HCT116 (cell line): ENCODE results near the gene LRRC74B. TPM values are rescaled to one million over a fixed set of nuclear protein-coding genes. Genes with fewer than 3 reads are reported as not detected.
"Not testable (repeated sequence)": the region's sequence is repeated elsewhere in the genome, so short reads cannot be mapped to it uniquely, and the experiment has no call there.

ENCODE experiments used
- ATAC-seq: fragments of 200-7000 bp; cut with Tn5 transposase; 2 replicates; pipeline ENCODE4 v1.9.1; 2020; ENCODE audit warnings: mild to moderate bottlenecking, moderate library complexity
- BruUV-seq: library from RNA; stranded (reverse); fragments of 400-500 nt; replicated peaks from 2 replicates; lab custom pipeline; 2021; lab: Mats Ljungman, UMichigan
- CTCF ChIA-PET: fragments of 300-600 bp; sonication (Branson Sonifier 250); formaldehyde crosslinking; loops from one replicate; lab custom pipeline; 2021; ENCODE audit warnings: antibody characterized with exemption; lab: Charles Lee
- POLR2A ChIA-PET: fragments of 300-600, 350-600 bp; sonication (Branson Sonifier 250); formaldehyde crosslinking; loops from one replicate; lab custom pipeline; 2021; ENCODE audit warnings: antibody characterized with exemption; lab: Charles Lee
- RAD21 ChIA-PET, 2 experiments: fragments of 300-600 bp; sonication (Branson Sonifier 250); formaldehyde crosslinking; loops; one replicate each; lab custom pipeline; 2023; ENCODE audit warnings: low total read pairs in 2 of 2; ENCODE audit not compliant: uncharacterized antibody in 2 of 2, unreplicated experiment in 2 of 2, low non-redundant PET in 1 of 2; lab: Charles Lee
- DNase-seq: peaks from one replicate; pipeline ENCODE4 v3.0.0-alpha.2; 2010; ENCODE audit warnings: low read depth, low spot score
- H2AFZ ChIP-seq: fragments of 200-600 bp; shearing (Covaris generic), sonication (generic); 2 replicates; pipeline ENCODE4 v1.6.1; 2017; ENCODE audit warnings: low read depth, mixed run types, mixed read lengths, antibody characterized with exemption, low read length; ENCODE audit not compliant: poor library complexity, severe bottlenecking
- H3K27ac ChIP-seq: 2 replicates; pipeline ENCODE4 v1.5.1; 2012; ENCODE audit warnings: low read depth, low read length
- H3K27me3 ChIP-seq: fragments of 200-600 bp; sonication (generic); 2 replicates; pipeline ENCODE4 v1.6.1; 2016; ENCODE audit warnings: mixed run types, low read length, mixed read lengths; ENCODE audit not compliant: insufficient read depth
- H3K36me3 ChIP-seq, 2 experiments: fragments of 200-500 bp in 1 of 2; fragments of 200-600 bp in 1 of 2; sonication (Bioruptor generic) in 1 of 2; sonication (generic) in 1 of 2; 2 replicates each; pipeline versions ENCODE4 v1.5.1 to v1.6.1; 2014 to 2016; ENCODE audit warnings: low read length in 2 of 2, inconsistent platforms in 1 of 2, mixed read lengths in 1 of 2, mixed run types in 1 of 2; ENCODE audit not compliant: insufficient read depth in 2 of 2, control insufficient read depth in 1 of 2
- H3K4me1 ChIP-seq, 2 experiments: fragments of 200-600 bp in 1 of 2; sonication (generic) in 1 of 2; 2 replicates each; pipeline versions ENCODE4 v1.5.1 to v1.6.1; 2012 to 2017; ENCODE audit warnings: low read length in 2 of 2, inconsistent platforms in 1 of 2, mild to moderate bottlenecking in 1 of 2, mixed read lengths in 1 of 2, mixed run types in 1 of 2, moderate library complexity in 1 of 2; ENCODE audit not compliant: insufficient read depth in 2 of 2, control insufficient read depth in 1 of 2
- H3K4me2 ChIP-seq: fragments of 200-600 bp; sonication (generic); 2 replicates; pipeline ENCODE4 v1.6.1; 2017; ENCODE audit warnings: mixed run types, low read length, mixed read lengths
- H3K4me3 ChIP-seq, 2 experiments: fragments of 200-600 bp in 1 of 2; sonication (generic) in 1 of 2; replicated peaks in 1 of 2; 2 replicates each; pipeline ENCODE4 v1.5.1; 2011 to 2016; ENCODE audit warnings: low read length in 2 of 2, control low read depth in 1 of 2, low read depth in 1 of 2, mild to moderate bottlenecking in 1 of 2, mixed read lengths in 1 of 2, mixed run types in 1 of 2
- H3K79me2 ChIP-seq: fragments of 200-600 bp; sonication (generic); 2 replicates; pipeline ENCODE4 v1.6.1; 2017; ENCODE audit warnings: mild to moderate bottlenecking, mixed run types, low read length, moderate library complexity, mixed read lengths; ENCODE audit not compliant: insufficient read depth
- H3K9ac ChIP-seq: fragments of 200-600 bp; sonication (generic); 2 replicates; pipeline ENCODE4 v1.6.1; 2016; ENCODE audit warnings: low read length, mixed read lengths
- H3K9me2 ChIP-seq: fragments of 200-600 bp; sonication (generic), shearing (Covaris generic); 2 replicates; pipeline ENCODE4 v1.6.1; 2017; ENCODE audit warnings: mixed run types, mild to moderate bottlenecking, moderate library complexity; ENCODE audit not compliant: insufficient read depth
- H3K9me3 ChIP-seq, 2 experiments: fragments of 200-500 bp in 1 of 2; fragments of 200-600 bp in 1 of 2; sonication (Bioruptor generic) in 1 of 2; sonication (generic) in 1 of 2; 2 replicates each; pipeline ENCODE4 v1.6.1; 2014 to 2017; ENCODE audit warnings: low read length in 2 of 2, mixed read lengths in 2 of 2, inconsistent platforms in 1 of 2, low read depth in 1 of 2, mild to moderate bottlenecking in 1 of 2, mixed run types in 1 of 2, moderate library complexity in 1 of 2; ENCODE audit not compliant: control insufficient read depth in 1 of 2, insufficient read depth in 1 of 2
- H4K20me1 ChIP-seq: fragments of 200-600 bp; sonication (generic), shearing (Covaris generic); 2 replicates; pipeline ENCODE4 v1.6.1; 2017; ENCODE audit warnings: mixed run types, mild to moderate bottlenecking, moderate library complexity; ENCODE audit not compliant: insufficient read depth
- ATF3 ChIP-seq: IDR thresholded peaks from 2 replicates; pipeline ENCODE4 v1.6.1; 2012
- CBX3 ChIP-seq: IDR thresholded peaks from 2 replicates; pipeline ENCODE4 v1.6.1; 2012; ENCODE audit warnings: low read depth
- CEBPB ChIP-seq: IDR thresholded peaks from 2 replicates; pipeline ENCODE4 v1.6.1; 2012; ENCODE audit warnings: low read depth
- EGR1 ChIP-seq: IDR thresholded peaks from 2 replicates; pipeline ENCODE4 v1.6.1; 2012; ENCODE audit warnings: low read depth
- ELF1 ChIP-seq: IDR thresholded peaks from 2 replicates; pipeline ENCODE4 v1.6.1; 2012; ENCODE audit warnings: low read depth, borderline replicate concordance
- EZH2 ChIP-seq: fragments of 200-600 bp; sonication (generic); IDR thresholded peaks from 2 replicates; pipeline ENCODE4 v1.6.1; 2017; ENCODE audit warnings: antibody characterized with exemption, mixed run types
- EZH2phosphoT487 ChIP-seq: fragments of 200-600 bp; IDR thresholded peaks from 2 replicates; pipeline ENCODE4 v1.6.1; 2018; ENCODE audit warnings: antibody characterized with exemption, borderline replicate concordance
- JUND ChIP-seq: IDR thresholded peaks from 2 replicates; pipeline ENCODE4 v1.6.1; 2012
- POLR2A ChIP-seq: IDR thresholded peaks from 2 replicates; pipeline ENCODE4 v1.7.0; 2011; ENCODE audit warnings: borderline replicate concordance; ENCODE audit not compliant: insufficient read depth, insufficient read length; ENCODE audit errors: extremely low read depth
- RAD21 ChIP-seq: IDR thresholded peaks from 2 replicates; pipeline ENCODE4 v1.6.1; 2012; ENCODE audit warnings: low read depth, mild to moderate bottlenecking
- SIN3A ChIP-seq: IDR thresholded peaks from 2 replicates; pipeline ENCODE4 v1.6.1; 2012; ENCODE audit warnings: low read depth
- SP1 ChIP-seq: IDR thresholded peaks from 2 replicates; pipeline ENCODE4 v1.6.1; 2012; ENCODE audit warnings: low read depth
- SRF ChIP-seq: IDR thresholded peaks from 2 replicates; pipeline ENCODE4 v1.6.1; 2012; ENCODE audit warnings: low read depth
- TCF7L2 ChIP-seq: IDR thresholded peaks from 2 replicates; pipeline ENCODE4 v1.7.0; 2011; ENCODE audit warnings: borderline replicate concordance, inconsistent platforms; ENCODE audit not compliant: insufficient read depth, insufficient read length; ENCODE audit errors: extremely low read depth
- YY1 ChIP-seq: IDR thresholded peaks from 2 replicates; pipeline ENCODE4 v1.6.1; 2011; ENCODE audit warnings: low read length, low read depth, moderate library complexity, mild to moderate bottlenecking; ENCODE audit not compliant: insufficient replicate concordance; ENCODE audit errors: extremely low read depth
- ZNF274 ChIP-seq: fragments of 200-500 bp; sonication (Bioruptor generic); IDR thresholded peaks from 2 replicates; pipeline ENCODE4 v1.6.1; 2014; ENCODE audit warnings: mild to moderate bottlenecking, low read depth, low read length, inconsistent platforms
- intact Hi-C: fragments of 100-400 bp; cut with micrococcal nuclease; formaldehyde crosslinking; loops from 2 replicates; pipeline ENCODE4 v1.10.0; 2022
- total RNA-seq: library from RNA; stranded (reverse); gene quantifications from one replicate; pipeline ENCODE4 v1.2.1, GENCODE V29; 2021; ENCODE audit not compliant: unreplicated experiment
- TF ChIP-seq, protein P1 (sequence below): IDR thresholded peaks from 2 replicates; pipeline ENCODE4 v1.6.1; 2012; ENCODE audit warnings: low read depth
- TF ChIP-seq, protein P2 (sequence below): IDR thresholded peaks from 2 replicates; pipeline ENCODE4 v1.6.1; 2011; ENCODE audit warnings: mild to moderate bottlenecking, low read length, moderate library complexity; ENCODE audit not compliant: insufficient replicate concordance; ENCODE audit errors: extremely low read depth

The LRRC74B gene
- total RNA-seq, 1 experiment from 2014 or later: not detected

DNA sequence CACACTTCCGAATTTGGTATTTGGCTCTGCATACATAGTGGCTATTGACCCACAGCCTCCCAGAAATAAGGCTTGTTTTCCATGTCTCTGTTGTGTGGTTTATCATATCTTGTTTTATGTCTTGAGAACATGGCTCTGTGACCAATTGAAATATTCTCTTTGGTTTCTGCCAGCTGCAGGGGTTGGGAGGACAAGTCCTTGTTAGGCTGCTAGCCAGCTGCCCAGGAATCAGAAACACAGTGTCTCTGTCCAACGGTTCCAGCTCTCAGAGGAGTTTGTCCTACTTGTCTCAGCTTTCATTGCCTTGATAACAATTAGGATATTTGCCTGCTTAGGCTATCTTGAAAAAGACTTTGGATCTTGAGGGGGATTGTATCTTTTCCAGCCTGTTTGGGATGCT, 7.3 kb upstream of the LRRC74B start:
- ChIA-PET POLR2A (no interaction called here), CTCF (no interaction called here), RAD21 (interaction anchor here in 1 of 2 experiments (0.7 kb wide), 1 partner anchor 63 kb away, joined by 3 read pairs; no protein-coding TSS in a partner anchor)
- no peak overlapping the region for H3K9ac ChIP-seq
- H3K4me2 ChIP-seq: no peak overlapping the region
- no peak overlapping the region for H3K4me3 ChIP-seq
- no peaks in the 10 kb centered on the region for H3K36me3 ChIP-seq
- DNase-seq (no peak), ATAC-seq (no peak)
- BruUV-seq: no TSS peak
- no peaks in the 10 kb centered on the region for H3K79me2 ChIP-seq
- intact Hi-C loops: no loop called here
- no peak overlapping the region for H2AFZ ChIP-seq
- H3K9me2 ChIP-seq: no peaks in the 10 kb centered on the region
- H3K27ac ChIP-seq: no peak overlapping the region
- no peaks in the 10 kb centered on the region for H3K9me3 ChIP-seq
- peaks cover 0 to 12% of the 10 kb centered on the region in 2 experiments; a peak in 2 of 4 replicates for H3K4me1 ChIP-seq
- no peaks in the 10 kb centered on the region for H4K20me1 ChIP-seq
- H3K27me3 ChIP-seq: no peaks in the 10 kb centered on the region
- TF ChIP-seq SP1 (no peak), YY1 (no peak), EZH2phosphoT487 (no peak), JUND (no peak), ELF1 (no peak), SIN3A (no peak), POLR2A (no peak), EZH2 (no peak), ZNF274 (no peak), TCF7L2 (no peak), SRF (no peak), RAD21 (no peak), EGR1 (no peak), ATF3 (no peak), CEBPB (no peak), CBX3 (no peak)
- TF ChIP-seq, protein P1, sequence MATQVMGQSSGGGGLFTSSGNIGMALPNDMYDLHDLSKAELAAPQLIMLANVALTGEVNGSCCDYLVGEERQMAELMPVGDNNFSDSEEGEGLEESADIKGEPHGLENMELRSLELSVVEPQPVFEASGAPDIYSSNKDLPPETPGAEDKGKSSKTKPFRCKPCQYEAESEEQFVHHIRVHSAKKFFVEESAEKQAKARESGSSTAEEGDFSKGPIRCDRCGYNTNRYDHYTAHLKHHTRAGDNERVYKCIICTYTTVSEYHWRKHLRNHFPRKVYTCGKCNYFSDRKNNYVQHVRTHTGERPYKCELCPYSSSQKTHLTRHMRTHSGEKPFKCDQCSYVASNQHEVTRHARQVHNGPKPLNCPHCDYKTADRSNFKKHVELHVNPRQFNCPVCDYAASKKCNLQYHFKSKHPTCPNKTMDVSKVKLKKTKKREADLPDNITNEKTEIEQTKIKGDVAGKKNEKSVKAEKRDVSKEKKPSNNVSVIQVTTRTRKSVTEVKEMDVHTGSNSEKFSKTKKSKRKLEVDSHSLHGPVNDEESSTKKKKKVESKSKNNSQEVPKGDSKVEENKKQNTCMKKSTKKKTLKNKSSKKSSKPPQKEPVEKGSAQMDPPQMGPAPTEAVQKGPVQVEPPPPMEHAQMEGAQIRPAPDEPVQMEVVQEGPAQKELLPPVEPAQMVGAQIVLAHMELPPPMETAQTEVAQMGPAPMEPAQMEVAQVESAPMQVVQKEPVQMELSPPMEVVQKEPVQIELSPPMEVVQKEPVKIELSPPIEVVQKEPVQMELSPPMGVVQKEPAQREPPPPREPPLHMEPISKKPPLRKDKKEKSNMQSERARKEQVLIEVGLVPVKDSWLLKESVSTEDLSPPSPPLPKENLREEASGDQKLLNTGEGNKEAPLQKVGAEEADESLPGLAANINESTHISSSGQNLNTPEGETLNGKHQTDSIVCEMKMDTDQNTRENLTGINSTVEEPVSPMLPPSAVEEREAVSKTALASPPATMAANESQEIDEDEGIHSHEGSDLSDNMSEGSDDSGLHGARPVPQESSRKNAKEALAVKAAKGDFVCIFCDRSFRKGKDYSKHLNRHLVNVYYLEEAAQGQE: no peak
- TF ChIP-seq, protein P2, sequence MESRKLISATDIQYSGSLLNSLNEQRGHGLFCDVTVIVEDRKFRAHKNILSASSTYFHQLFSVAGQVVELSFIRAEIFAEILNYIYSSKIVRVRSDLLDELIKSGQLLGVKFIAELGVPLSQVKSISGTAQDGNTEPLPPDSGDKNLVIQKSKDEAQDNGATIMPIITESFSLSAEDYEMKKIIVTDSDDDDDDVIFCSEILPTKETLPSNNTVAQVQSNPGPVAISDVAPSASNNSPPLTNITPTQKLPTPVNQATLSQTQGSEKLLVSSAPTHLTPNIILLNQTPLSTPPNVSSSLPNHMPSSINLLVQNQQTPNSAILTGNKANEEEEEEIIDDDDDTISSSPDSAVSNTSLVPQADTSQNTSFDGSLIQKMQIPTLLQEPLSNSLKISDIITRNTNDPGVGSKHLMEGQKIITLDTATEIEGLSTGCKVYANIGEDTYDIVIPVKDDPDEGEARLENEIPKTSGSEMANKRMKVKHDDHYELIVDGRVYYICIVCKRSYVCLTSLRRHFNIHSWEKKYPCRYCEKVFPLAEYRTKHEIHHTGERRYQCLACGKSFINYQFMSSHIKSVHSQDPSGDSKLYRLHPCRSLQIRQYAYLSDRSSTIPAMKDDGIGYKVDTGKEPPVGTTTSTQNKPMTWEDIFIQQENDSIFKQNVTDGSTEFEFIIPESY: no peak

- H3K4me3 ChIP-seq, H3K9ac ChIP-seq, H2AFZ ChIP-seq, ATAC-seq, H3K27ac ChIP-seq, RAD21 ChIA-PET, H3K27me3 ChIP-seq, H4K20me1 ChIP-seq, DNase-seq, H3K36me3 ChIP-seq, H3K9me2 ChIP-seq, POLR2A ChIA-PET, H3K4me2 ChIP-seq, H3K79me2 ChIP-seq, H3K9me3 ChIP-seq, BruUV-seq, intact Hi-C loops: not testable (repeated sequence)
- H3K4me1 ChIP-seq: peaks cover 0 to 17% of the 10 kb centered on the region in 2 experiments; a peak in 2 of 4 replicates
- CTCF ChIA-PET: interaction anchor here (0.7 kb wide), 1 partner anchor 18 kb away, joined by 3 read pairs; no protein-coding TSS in a partner anchor
Observed at GRCh38 chr22:21039158-21039557, 6.6 kb upstream of the LRRC74B start.
